ENCODE data around the gene MYO7B.
"Not testable (repeated sequence)": the region's sequence is repeated elsewhere in the genome, so short reads cannot be mapped to it uniquely, and the experiment has no call there.

The MYO7B gene

GRCh38 chr2:127552846-127553245, 17.4 kb downstream of the MYO7B start:
- no peak for DNase-seq

DNA sequence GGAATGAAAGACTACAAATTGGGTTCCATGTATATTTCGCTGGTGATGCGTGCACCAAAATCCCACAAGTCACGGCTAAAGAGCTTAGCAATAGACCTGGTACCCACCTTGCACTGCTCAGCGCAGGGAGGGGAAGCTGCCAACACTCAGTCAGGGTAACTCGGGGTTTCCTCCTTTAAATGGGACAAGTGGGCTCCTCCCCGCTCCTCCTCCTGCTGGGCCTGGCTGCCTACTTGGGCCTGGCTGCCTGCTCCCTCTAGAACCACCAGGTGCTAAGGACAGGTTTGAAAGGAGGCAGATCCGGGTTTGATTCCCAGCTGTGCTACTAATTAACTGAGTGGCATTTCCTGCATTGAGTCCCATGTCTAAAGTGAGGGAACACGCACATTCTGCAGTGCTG, 23.4 kb downstream of the MYO7B start:
- DNase-seq, result no peak

- no peak for DNase-seq
These were observed 24.0 kb downstream of the MYO7B start for GRCh38 chr2:127559454-127559853.

- no peak for DNase-seq
These were observed 24.9 kb downstream of the MYO7B start for GRCh38 chr2:127560201-127560930.

GRCh38 chr2:127560931-127561280, 25.4 kb downstream of the MYO7B start:
- DNase-seq, result no peak

- DNase-seq, result no peak
These were observed 25.9 kb downstream of the MYO7B start for GRCh38 chr2:127561371-127561770.

GRCh38 chr2:127562936-127563335, 27.5 kb downstream of the MYO7B start:
- no peak for DNase-seq

- DNase-seq, result peak; percentile 15
These were observed 28.3 kb downstream of the MYO7B start for GRCh38 chr2:127563458-127564428.

DNA sequence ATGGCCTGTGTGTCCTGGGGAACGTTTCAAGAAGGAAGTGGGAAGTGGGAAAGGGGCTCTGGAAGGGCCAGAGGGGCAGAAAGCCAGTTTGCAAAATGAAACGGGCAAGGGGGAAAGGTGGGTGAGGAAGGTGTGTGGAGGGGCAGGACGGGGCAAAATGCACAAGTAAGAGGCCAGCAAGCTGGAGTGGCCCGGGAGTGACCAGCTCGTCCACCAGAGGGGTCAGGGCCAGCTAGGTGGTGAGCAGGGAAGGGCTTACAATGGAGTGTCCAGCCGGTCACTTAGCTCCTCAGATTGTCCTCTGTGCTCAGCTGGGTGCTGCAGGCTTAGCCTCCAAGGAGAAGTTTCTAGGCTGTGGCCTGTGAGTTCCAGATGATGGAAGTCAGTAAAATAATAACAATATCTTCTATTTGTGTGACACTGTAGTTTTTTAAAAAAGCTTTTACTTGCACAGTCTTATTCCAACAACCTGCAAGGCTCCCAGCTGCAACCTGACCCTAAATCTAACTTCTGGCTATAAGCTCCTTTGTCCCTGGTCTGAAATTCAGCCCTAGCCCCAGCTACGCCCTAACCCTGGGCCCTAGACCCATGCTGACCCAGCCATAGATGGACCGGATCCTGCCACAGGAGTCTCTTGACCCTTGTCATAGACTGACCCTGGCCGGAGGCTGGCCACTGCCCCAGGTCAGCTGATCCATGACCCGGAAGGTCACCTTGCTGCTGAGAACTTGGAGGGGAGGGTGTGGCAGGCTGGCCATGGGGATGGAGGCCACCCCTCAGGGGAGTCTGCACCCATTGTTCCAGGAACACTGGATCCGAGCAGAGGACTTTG, 29.2 kb downstream of the MYO7B start:
- DNase-seq, result no peak

DNA sequence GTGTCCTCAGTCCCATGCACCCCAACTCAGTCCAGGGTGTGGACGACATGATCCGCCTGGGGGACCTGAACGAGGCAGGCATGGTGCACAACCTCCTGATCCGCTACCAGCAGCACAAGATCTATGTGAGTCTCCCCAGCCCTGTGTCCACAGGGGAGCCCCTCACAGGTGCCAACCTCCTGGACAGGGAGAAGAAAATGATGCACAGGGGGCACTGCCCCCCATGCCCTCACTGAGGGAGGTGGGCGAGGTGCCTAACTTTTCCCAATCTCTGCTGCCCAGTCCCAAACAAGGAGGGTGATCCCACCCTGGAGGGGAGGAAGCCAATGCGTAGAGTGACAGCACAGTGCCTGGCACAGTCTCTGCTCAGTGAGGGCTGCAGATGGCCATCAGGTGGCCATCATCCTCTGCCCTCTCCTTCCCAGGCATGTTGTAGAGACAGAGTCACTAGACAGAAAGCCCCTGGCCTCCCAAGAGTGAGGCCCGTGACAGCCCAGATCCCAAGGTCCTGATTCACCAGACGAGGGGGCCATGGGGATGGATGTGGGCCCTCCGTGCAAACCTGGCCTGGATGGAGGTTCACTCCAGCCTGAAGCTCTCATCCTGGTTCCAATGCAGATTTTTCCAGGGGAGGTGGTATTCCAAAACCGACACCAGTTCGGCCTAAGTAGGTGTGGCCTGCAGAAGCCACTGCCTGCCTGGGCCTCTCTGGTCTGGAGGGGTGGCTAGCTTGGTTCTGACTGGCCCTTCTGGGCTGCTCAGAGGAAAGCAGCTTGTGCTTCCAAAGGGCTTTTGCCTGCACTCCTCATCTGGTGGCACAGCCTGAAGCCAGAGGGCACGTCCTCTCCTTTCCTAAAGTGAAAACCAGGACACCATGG, 30.0 kb downstream of the MYO7B start:
- DNase-seq, result no peak

- no peak for DNase-seq
These were observed 30.6 kb downstream of the MYO7B start for GRCh38 chr2:127566139-127566417.

DNA sequence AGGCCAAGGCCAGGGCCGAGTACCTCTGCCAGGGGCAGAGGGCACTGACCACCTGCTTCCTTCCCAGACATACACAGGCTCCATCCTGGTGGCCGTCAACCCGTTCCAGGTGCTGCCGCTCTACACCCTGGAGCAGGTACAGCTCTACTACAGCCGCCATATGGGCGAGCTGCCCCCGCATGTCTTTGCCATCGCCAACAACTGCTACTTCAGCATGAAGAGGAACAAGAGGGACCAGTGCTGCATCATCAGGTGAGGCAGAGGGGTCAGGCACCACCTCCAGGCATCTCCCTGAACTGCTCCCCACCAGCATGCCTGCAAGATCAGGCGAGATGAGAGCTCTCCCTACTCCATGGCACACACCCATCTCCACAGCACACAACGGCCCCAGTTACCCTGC, 31.1 kb downstream of the MYO7B start:
- DNase-seq, result no peak

- no peak for DNase-seq
These were observed 31.9 kb downstream of the MYO7B start for GRCh38 chr2:127567351-127567854.

GRCh38 chr2:127568128-127568527, 32.6 kb downstream of the MYO7B start:
- DNase-seq, result no peak

DNA sequence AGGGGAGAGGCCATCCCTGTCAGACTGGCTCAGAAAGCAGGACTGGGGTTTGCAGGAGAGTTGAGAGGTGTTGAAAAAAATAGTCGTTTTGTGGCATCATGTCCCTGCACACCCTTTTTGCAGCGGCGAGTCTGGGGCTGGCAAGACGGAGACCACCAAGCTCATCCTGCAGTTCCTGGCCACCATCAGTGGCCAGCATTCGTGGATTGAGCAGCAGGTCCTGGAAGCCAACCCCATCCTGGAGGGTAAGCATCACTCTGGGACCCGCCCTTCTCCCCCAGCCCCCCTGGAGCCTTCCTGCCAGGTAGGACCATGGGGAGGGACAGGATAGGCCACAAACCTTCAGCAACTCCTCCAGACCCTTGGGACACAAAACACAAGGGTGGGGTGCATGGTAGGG, 34.2 kb downstream of the MYO7B start:
- no peak for DNase-seq

GRCh38 chr2:127570282-127571250, 35.1 kb downstream of the MYO7B start:
- DNase-seq, result no peak

DNA sequence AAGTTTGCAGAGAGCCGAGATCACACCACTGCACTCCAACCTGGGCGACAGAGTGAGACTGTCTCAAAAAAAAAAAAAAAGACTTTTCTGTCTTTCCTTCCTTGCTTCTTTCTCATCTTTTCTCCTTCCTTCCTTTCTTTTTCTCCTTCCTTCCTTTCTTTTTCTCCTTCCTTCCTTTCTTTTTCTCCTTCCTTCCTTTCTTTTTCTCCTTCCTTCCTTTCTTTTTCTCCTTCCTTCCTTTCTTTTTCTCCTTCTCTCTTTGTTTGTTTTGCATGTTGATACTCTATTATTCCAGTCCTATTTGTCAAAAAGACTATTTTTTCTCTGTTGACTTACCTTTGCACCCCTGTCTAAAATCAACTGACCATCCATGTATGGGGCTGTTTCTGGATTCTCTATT, 36.9 kb downstream of the MYO7B start:
- DNase-seq, result not testable (repeated sequence)

GRCh38 chr2:127572841-127573240, 37.4 kb downstream of the MYO7B start:
- no peak for DNase-seq

GRCh38 chr2:127573298-127573697, 37.8 kb downstream of the MYO7B start:
- DNase-seq, result no peak

DNA sequence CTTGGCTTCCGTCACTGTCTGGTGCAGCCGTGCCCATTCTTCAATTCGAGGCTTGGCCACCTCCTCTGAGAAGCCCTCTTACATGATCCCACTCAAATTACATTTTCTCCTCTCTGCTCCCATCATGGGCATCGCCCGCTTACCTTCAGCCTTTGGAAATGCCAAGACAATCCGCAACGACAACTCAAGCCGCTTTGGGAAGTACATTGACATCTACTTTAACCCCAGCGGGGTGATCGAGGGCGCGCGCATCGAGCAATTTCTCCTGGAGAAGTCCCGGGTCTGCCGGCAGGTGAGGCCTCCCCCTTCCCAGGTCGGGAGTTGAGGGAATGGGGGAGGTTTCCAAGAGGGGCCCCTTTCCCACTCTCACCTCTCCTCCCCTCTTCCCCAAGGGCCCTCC, 38.3 kb downstream of the MYO7B start:
- no peak for DNase-seq

DNA sequence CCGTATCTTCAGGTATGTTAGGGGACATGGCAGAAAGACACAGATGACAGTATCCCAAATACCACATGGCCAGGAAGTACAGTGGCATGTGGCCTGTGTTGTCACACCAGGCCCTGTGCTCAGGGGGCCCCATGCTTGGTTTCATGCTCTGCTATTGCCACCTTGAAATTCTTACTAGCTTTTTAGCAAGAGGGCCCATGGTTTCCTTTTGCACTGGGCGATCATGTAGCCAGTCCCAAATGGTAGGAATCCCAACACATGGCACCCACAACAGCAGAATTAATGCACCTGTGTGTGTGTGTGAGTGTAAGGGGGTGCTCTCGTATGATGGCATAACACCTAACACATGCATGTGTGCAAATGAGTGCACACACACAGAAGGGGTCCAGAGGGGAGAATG, 39.2 kb downstream of the MYO7B start:
- DNase-seq, result no peak
